Body of pancreas (tissue), 4 donors: ENCODE data around the gene WDR17.

Experiments
- CTCF ChIP-seq, 7 experiments: fragments of 450-650 bp in 4 of 7; fragments of 200-600 bp in 3 of 7; sonication (generic) in 3 of 7; IDR thresholded peaks; one replicate each; pipeline ENCODE4 v1.5.1; 2016 to 2019; ENCODE audit warnings: antibody characterized with exemption in 7 of 7
- POLR2A ChIP-seq, 3 donors: fragments of 450-650 bp; IDR thresholded peaks; one replicate each; pipeline ENCODE4 v1.6.1; 2016; ENCODE audit warnings: antibody characterized with exemption in 3 of 3, mild to moderate bottlenecking in 2 of 3

- TF ChIP-seq CTCF (IDR thresholded peaks at IDR 0.05) (no peak), POLR2A (IDR thresholded peaks at IDR 0.05) (no peak)
Measured at GRCh38 chr4:176210579-176211296, 145.1 kb downstream of the WDR17 start.
